Liver (tissue), 9 donors: ENCODE measurements around the gene SLC43A3. TPM values are rescaled to one million over a fixed set of nuclear protein-coding genes. Genes with fewer than 3 reads are reported as not detected.
"Not testable (repeated sequence)": the region's sequence is repeated elsewhere in the genome, so short reads cannot be mapped to it uniquely, and the experiment has no call there.

Source experiments
- DNase-seq: peaks from one replicate; pipeline ENCODE4 v3.0.0-alpha.2; 2017; ENCODE audit warnings: low spot score
- H3K27ac ChIP-seq, 2 donors: one replicate each; pipeline ENCODE4 v1.7.0; 2013; ENCODE audit warnings: inconsistent platforms in 2 of 2, low read length in 2 of 2, control low read depth in 1 of 2, low read depth in 1 of 2, mild to moderate bottlenecking in 1 of 2
- H3K27me3 ChIP-seq, 4 donors: one replicate each; pipeline versions ENCODE4 v1.6.1 to v1.7.0; 2013; ENCODE audit warnings: low read length in 3 of 4, inconsistent platforms in 1 of 4, mild to moderate bottlenecking in 1 of 4, moderate library complexity in 1 of 4; ENCODE audit not compliant: control insufficient read depth in 4 of 4, insufficient read depth in 4 of 4
- H3K36me3 ChIP-seq, 4 donors: one replicate each; pipeline versions ENCODE4 v1.6.1 to v1.7.0; 2013; ENCODE audit warnings: low read length in 3 of 4, mild to moderate bottlenecking in 3 of 4, low read depth in 1 of 4, moderate library complexity in 1 of 4; ENCODE audit not compliant: control insufficient read depth in 4 of 4, insufficient read depth in 3 of 4
- H3K4me1 ChIP-seq, 4 donors: one replicate each; pipeline versions ENCODE4 v1.6.1 to v1.7.0; 2013; ENCODE audit warnings: low read length in 3 of 4, mild to moderate bottlenecking in 3 of 4, moderate library complexity in 1 of 4; ENCODE audit not compliant: control insufficient read depth in 4 of 4, insufficient read depth in 4 of 4
- H3K4me3 ChIP-seq, 3 donors: one replicate each; pipeline versions ENCODE4 v1.6.1 to v1.7.0; 2013; ENCODE audit warnings: low read length in 3 of 3, control low read depth in 1 of 3, low read depth in 1 of 3, mild to moderate bottlenecking in 1 of 3
- H3K9ac ChIP-seq, 2 donors: one replicate each; pipeline ENCODE4 v1.7.0; 2013; ENCODE audit warnings: low read length in 2 of 2, mild to moderate bottlenecking in 2 of 2, moderate library complexity in 2 of 2, control low read depth in 1 of 2, low read depth in 1 of 2
- H3K9me3 ChIP-seq, 4 donors: one replicate each; pipeline versions ENCODE4 v1.6.1 to v1.7.0; 2013; ENCODE audit warnings: low read length in 3 of 4; ENCODE audit not compliant: control insufficient read depth in 4 of 4
- EGR1 ChIP-seq, 2 donors: IDR thresholded peaks; 2 replicates each; pipeline ENCODE4 v1.6.1; 2016 to 2018; ENCODE audit warnings: antibody characterized with exemption in 2 of 2, low read depth in 2 of 2
- FOXA2 ChIP-seq: IDR thresholded peaks from 2 replicates; pipeline ENCODE4 v1.6.1; 2016; ENCODE audit warnings: antibody characterized with exemption
- GABPA ChIP-seq, 2 donors: IDR thresholded peaks in 1 of 2; conservative IDR thresholded peaks in 1 of 2; 2 replicates each; pipeline ENCODE4 v1.6.1; 2016; ENCODE audit warnings: antibody characterized with exemption in 2 of 2, mild to moderate bottlenecking in 1 of 2, moderate library complexity in 1 of 2
- HNF4A ChIP-seq, 2 donors: conservative IDR thresholded peaks; 2 replicates each; pipeline ENCODE4 v1.6.1; 2016; ENCODE audit warnings: antibody characterized with exemption in 2 of 2, mild to moderate bottlenecking in 2 of 2
- HNF4G ChIP-seq: IDR thresholded peaks from 2 replicates; pipeline ENCODE4 v1.6.1; 2016; ENCODE audit warnings: antibody characterized with exemption
- JUND ChIP-seq, 2 donors: IDR thresholded peaks; 2 replicates each; pipeline ENCODE4 v1.6.1; 2016; ENCODE audit warnings: antibody characterized with exemption in 2 of 2
- NR2F2 ChIP-seq: IDR thresholded peaks from 2 replicates; pipeline ENCODE4 v1.6.1; 2016; ENCODE audit warnings: antibody characterized with exemption
- RAD21 ChIP-seq, 2 donors: IDR thresholded peaks; 2 replicates each; pipeline ENCODE4 v1.6.1; 2016; ENCODE audit warnings: antibody characterized with exemption in 2 of 2, mild to moderate bottlenecking in 2 of 2
- RXRA ChIP-seq, 2 donors: IDR thresholded peaks; 2 replicates each; pipeline ENCODE4 v1.6.1; 2017 to 2018; ENCODE audit warnings: antibody characterized with exemption in 2 of 2, mild to moderate bottlenecking in 1 of 2
- SP1 ChIP-seq: IDR thresholded peaks from 2 replicates; pipeline ENCODE4 v1.6.1; 2018; ENCODE audit warnings: antibody characterized with exemption, mild to moderate bottlenecking
- TAF1 ChIP-seq: conservative IDR thresholded peaks from 2 replicates; pipeline ENCODE4 v1.6.1; 2016; ENCODE audit warnings: antibody characterized with exemption, mild to moderate bottlenecking
- YY1 ChIP-seq: IDR thresholded peaks from 2 replicates; pipeline ENCODE4 v1.6.1; 2016; ENCODE audit warnings: antibody characterized with exemption, mild to moderate bottlenecking
- ZBTB33 ChIP-seq: IDR thresholded peaks from 2 replicates; pipeline ENCODE4 v1.6.1; 2016; ENCODE audit warnings: antibody characterized with exemption
- WGBS: extraction: QIAGEN DNeasy Blood & Tissue Kit; methylation state at CpG from one replicate; pipeline ENCODE4 v1.1.7; 2013; 5-methylcytosine and 5-hydroxymethylcytosine counted together
- polyA plus RNA-seq, 2 donors: library from polyadenylated mRNA; stranded (reverse) in 1 of 2; unstranded in 1 of 2; fragments of 200-250 nt in 1 of 2; fragments of >200 nt in 1 of 2; fragmentation: Nextera tagmentation in 1 of 2; extraction: Ambion mirVana in 1 of 2; gene quantifications; one replicate each; pipeline versions ENCODE4 v1.2.1 to v1.2.3, GENCODE V29; 2013 to 2015
- total RNA-seq, 2 donors: library from RNA; depleted of rRNA; stranded (reverse); fragments of >200 nt; gene quantifications; one replicate each; pipeline ENCODE4 v1.2.3, GENCODE V29; 2014
- TF ChIP-seq, protein P1 (sequence below): IDR thresholded peaks from 2 replicates; pipeline ENCODE4 v1.6.1; 2016; ENCODE audit warnings: antibody characterized with exemption, mild to moderate bottlenecking
- TF ChIP-seq, protein P2 (sequence below): IDR thresholded peaks from 2 replicates; pipeline ENCODE4 v1.6.1; 2016; ENCODE audit warnings: antibody characterized with exemption
- TF ChIP-seq, protein P3 (sequence below): fragments of 150-350 bp; IDR thresholded peaks from 2 replicates; pipeline ENCODE4 v1.5.1; 2017; ENCODE audit warnings: improper control_type of control experiment, low read depth, low read length; ENCODE audit not compliant: missing input control
- donor health status: healthy.
- donor health status: healthy.
- donor health status: healthy.
- donor health status: healthy.
- donor health status: healthy.

The SLC43A3 gene
- total and polyA plus RNA-seq, 4 donors, result 47.2 to 152 (median 93.0) TPM

DNA sequence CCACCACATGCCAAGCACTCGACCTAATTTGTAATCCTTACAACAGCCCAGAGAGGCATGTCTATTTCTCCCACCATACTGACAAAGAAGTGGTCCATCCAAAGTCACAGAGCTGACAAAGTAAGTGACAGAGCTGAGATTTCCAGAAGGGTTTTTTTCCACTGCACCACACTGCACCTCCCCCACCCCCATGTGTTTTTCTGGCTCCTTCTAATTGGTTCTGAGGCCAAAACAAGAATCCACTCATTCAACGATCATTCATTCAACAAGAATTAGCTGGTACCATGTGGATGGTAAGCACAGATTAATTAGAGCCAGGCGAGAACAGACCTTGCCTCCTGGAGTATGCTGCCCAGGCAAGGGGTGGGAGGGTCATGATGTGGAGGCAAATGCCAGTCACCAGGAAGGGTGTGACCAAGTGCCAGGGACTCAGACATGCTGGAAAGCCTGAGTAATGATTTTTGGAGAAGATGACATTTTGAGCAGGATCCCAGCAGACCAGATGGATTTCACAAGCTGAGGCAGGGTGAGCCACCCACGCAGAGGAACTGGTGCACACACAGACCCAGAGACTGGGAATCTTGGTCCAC is 21.6 kb downstream of the SLC43A3 start (continued):
- TF ChIP-seq, protein P1, sequence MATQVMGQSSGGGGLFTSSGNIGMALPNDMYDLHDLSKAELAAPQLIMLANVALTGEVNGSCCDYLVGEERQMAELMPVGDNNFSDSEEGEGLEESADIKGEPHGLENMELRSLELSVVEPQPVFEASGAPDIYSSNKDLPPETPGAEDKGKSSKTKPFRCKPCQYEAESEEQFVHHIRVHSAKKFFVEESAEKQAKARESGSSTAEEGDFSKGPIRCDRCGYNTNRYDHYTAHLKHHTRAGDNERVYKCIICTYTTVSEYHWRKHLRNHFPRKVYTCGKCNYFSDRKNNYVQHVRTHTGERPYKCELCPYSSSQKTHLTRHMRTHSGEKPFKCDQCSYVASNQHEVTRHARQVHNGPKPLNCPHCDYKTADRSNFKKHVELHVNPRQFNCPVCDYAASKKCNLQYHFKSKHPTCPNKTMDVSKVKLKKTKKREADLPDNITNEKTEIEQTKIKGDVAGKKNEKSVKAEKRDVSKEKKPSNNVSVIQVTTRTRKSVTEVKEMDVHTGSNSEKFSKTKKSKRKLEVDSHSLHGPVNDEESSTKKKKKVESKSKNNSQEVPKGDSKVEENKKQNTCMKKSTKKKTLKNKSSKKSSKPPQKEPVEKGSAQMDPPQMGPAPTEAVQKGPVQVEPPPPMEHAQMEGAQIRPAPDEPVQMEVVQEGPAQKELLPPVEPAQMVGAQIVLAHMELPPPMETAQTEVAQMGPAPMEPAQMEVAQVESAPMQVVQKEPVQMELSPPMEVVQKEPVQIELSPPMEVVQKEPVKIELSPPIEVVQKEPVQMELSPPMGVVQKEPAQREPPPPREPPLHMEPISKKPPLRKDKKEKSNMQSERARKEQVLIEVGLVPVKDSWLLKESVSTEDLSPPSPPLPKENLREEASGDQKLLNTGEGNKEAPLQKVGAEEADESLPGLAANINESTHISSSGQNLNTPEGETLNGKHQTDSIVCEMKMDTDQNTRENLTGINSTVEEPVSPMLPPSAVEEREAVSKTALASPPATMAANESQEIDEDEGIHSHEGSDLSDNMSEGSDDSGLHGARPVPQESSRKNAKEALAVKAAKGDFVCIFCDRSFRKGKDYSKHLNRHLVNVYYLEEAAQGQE, result no peak
- TF ChIP-seq, protein P2, sequence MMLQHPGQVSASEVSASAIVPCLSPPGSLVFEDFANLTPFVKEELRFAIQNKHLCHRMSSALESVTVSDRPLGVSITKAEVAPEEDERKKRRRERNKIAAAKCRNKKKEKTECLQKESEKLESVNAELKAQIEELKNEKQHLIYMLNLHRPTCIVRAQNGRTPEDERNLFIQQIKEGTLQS, result no peak

GRCh38 chr11:57403802-57404147 is 23.1 kb downstream of the SLC43A3 start:
- Histone ChIP-seq H3K4me1 (peaks cover 1 to 7% (median 4%) of the 10 kb centered on the region in 4 donors), H3K9ac (no peak overlapping the region), H3K27me3 (no peaks in the 10 kb centered on the region), H3K36me3 (peaks cover 8 to 27% (median 23%) of the 10 kb centered on the region in 4 donors), H3K4me3 (no peak overlapping the region), H3K27ac (no peak overlapping the region), H3K9me3 (no peaks in the 10 kb centered on the region)
- no peak for DNase-seq
- WGBS, result 87% methylated on average over 2 of the region's 2 CpGs
- TF ChIP-seq HNF4G (no peak), HNF4A (conservative IDR thresholded peaks at IDR 0.05) (no peak), FOXA2 (no peak), RAD21 (IDR thresholded peaks at IDR 0.05) (no peak), SP1 (no peak), ZBTB33 (no peak), YY1 (no peak), NR2F2 (no peak), JUND (IDR thresholded peaks at IDR 0.05) (no peak), GABPA (IDR thresholded peaks at IDR 0.05 in 1 of 2, conservative IDR thresholded peaks at IDR 0.05 in 1 of 2) (no peak), TAF1 (no peak), RXRA (IDR thresholded peaks at IDR 0.05) (no peak), EGR1 (IDR thresholded peaks at IDR 0.05; ENCODE audit: low read depth in 2 of 2) (no peak)
- TF ChIP-seq, protein P3, sequence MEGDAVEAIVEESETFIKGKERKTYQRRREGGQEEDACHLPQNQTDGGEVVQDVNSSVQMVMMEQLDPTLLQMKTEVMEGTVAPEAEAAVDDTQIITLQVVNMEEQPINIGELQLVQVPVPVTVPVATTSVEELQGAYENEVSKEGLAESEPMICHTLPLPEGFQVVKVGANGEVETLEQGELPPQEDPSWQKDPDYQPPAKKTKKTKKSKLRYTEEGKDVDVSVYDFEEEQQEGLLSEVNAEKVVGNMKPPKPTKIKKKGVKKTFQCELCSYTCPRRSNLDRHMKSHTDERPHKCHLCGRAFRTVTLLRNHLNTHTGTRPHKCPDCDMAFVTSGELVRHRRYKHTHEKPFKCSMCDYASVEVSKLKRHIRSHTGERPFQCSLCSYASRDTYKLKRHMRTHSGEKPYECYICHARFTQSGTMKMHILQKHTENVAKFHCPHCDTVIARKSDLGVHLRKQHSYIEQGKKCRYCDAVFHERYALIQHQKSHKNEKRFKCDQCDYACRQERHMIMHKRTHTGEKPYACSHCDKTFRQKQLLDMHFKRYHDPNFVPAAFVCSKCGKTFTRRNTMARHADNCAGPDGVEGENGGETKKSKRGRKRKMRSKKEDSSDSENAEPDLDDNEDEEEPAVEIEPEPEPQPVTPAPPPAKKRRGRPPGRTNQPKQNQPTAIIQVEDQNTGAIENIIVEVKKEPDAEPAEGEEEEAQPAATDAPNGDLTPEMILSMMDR, result no peak
- TF ChIP-seq, protein P2, result no peak

DNA sequence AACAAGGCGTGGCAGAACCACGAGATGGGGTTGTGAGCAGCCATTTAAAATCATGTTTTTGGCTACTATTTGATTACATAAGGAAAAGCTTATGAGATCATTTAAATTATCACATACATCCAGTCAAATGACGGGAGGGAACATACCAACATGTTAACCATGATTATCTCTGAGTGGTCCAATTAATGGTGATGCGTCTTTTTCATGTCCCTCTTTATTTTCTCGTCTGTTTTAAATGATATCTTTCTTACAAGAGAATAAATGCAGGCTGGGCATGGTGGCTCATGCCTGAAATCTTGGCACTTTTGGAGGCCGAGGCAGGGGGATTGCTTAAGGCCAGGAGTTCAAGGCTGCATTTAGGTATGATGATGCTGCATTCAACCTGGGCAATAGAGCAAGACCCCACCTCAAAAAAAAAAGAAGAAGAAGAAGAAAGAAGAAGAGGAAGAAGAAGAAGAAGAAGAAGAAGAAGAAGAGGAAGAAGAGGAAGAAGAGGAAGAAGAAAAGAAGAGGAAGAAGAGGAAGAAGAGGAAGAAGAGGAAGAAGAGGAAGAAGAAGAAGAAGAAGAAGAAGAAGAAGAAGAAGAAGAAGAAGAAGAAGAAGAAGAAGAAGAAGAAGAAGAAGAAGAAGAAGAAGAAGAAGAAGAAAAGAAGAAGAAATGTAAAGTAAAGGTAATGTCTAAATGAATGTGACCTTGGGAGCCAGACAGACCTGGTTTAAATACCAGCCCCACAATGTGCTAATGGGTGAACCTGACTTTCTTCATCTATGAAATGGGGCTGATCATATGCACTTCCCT is 23.7 kb downstream of the SLC43A3 start:
- H3K9me3 ChIP-seq, DNase-seq, H3K27me3 ChIP-seq, H3K4me1 ChIP-seq, H3K9ac ChIP-seq, H3K4me3 ChIP-seq, H3K27ac ChIP-seq: not testable (repeated sequence)
- H3K36me3 ChIP-seq, result peaks cover 5 to 21% (median 18%) of the 10 kb centered on the region in 4 donors
- WGBS, result 93% methylated on average over 6 of the region's 6 CpGs
